HG03565 (cell line): ENCODE data around the gene TFG.
A peak's percentile ranks its signal among the peaks of the same experiment; 100 is the strongest.
"Not testable (repeated sequence)": the region's sequence is repeated elsewhere in the genome, so short reads cannot be mapped to it uniquely, and the experiment has no call there.

Experiments
- ATAC-seq: cut with Tn5 transposase; IDR thresholded peaks from one replicate; pipeline ENCODE4 v1.9.1; 2021; ENCODE audit warnings: mild to moderate bottlenecking, moderate library complexity; ENCODE audit not compliant: unreplicated experiment

The TFG gene

DNA sequence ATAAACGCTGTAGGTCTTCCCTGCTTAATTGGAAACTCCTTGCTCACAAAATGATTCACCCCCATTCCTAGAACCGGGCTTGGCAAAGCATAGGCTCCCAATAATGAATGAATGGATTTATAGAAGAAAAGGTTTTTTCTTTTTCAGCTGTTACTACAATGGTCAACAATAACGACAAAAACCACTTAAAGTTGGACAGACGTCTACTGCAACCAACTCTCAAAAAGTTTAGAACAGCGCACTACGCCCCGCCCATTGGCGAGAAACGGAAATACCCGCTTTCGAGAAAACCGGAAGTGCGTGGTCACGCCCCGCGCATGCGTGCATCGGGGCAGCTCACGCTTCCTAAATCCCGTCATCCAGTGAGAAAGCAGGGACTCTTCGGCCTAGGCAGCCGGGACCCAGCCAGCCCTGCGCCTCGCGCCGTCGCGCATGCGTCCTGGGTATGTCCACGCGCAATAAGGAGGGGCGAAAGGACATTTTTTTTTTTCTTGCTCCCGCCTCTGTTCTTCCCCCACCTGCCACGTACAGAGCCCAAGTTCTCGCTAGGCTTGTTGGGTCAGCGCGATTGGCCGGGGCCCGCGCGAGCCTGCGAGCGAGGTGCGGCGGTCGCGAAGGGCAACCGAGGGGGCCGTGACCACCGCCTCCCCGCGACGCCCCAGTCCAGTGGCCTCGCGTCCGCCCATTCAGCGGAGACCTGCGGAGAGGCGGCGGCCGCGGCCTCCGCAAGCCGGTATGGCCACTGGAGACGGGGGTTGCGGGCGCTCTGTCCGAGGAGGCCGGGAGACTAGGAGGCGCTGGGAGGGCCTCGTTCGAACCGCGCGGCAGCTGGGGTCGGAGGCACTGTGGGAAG is at the start of gene TFG:
Gene TFG (plus strand): TSS at position 506 of the 853 bp plus-strand sequence. CDS start 4,192 bp downstream, outside the sequence.
- ATAC-seq = peak; percentile 90

DNA sequence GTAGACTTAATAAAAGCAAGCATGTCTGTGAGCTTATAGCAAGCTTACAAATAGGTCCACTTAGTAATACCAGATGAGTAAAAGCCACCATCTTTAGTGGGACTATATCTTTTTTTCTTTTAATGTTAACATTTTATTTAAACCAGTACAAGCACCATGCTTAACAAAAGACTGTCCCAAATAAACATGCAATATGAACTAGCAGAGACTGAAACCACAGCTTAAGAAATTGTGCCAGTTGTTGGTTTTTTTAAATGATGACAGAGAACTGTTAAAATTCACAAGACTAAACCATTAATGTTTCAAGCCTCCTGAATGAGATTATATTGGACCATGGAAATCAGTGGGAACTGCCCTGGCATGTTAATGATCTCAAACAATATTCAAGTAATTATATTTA is 48.0 kb upstream of the TFG start:
- not testable (repeated sequence) for ATAC-seq

DNA sequence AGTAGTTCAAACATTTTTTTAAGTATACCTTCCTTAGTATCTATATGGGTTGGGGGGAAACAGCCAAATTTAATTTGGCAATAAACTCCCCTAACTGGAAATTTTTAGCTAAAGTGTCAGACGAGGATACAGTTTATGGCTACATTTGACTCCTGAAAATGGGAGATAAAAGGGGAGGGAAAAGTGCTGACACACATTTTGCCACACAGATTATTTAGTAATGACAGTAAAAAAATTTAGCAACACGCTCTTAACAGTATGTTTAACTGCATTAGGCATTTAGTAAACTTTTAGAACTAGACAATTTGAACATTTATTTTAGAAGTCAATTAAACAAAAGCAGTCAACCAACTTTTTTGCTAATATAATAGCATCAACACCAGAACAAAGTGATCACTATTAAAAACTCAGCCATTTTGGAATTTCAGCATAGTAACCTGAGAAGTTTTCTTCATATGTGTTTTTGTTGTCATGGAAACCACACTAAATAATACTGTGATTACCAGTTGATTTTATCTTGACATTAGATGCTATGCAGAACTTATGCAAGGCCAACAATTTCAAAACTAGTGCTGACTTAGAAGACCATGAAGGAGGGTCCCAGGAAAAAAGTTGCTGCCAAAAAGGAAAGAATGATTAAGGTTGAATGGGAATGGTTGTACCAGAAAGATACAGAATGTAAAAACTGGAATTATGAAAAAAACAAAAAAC is 47.0 kb upstream of the TFG start:
- ATAC-seq = no peak

DNA sequence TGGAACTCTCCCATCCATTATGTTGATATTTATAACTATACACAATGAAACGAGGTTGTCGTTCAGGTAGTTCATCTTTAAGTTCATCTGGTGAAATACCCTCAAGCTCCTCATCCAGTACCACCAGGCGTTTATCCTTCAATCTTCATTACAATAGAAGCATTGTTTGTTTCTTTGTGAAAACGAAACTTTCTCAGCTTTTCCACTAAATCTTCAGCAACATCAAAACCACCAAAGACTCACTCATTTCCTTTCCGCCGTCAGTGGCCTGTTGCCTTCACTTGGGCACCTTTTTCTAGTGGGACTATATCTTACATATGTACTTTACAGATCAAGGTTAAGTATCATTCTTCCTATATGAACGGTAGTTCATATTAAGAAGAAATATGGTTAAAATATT is 44.1 kb upstream of the TFG start:
- ATAC-seq = no peak

DNA sequence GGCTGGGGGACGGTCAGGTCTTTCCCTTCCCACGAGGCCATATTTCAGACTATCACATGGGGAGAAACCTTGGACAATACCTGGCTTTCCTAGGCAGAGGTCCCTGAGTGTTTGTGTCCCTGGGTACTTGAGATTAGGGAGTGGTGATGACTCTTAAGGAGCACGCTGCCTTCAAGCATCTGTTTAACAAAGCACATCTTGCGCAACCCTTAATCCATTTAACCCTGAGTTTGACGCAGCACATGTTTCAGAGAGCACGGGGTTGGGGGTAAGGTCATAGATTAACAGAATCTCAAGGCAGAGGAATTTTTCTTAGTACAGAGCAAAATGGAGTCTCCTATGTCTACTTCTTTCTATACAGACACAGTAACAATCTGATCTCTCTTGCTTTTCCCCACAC is 42.6 kb upstream of the TFG start:
- not testable (repeated sequence) for ATAC-seq

DNA sequence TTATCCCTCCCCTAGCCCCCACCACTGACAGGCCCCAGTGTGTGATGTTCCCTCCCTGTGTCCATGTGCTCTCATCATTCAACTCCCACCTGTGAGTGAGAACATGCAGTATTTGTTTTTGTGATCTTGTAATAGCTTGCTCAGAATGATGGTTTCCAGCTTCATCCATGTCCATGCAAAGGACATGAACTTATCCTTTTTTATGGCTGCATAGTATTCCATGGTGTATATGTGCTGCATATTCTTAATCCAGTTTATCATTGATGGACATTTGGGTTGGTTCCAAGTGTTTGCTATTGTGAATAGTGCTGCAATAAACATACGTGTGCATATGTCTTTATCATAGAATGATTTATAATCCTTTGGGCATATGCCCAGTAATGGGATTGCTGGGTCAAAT is 42.0 kb upstream of the TFG start:
- not testable (repeated sequence) for ATAC-seq

DNA sequence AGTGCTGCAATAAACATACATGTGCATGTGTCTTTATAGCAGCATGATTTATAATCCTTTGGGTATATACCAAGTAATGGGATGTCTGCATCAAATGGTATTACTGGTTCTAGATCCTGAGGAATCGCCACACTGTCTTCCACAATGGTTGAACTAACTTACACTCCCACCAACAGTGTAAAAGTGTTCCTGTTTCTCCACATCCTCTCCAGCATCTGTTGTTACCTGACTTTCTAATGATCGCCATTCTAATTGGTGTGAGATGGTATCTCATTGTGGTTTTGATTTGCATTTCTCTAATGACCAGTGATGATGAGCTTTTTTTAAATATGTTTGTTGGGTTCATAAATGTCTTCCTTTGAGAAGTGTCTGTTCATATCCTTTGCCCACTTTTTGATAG is 38.3 kb upstream of the TFG start:
- ATAC-seq = not testable (repeated sequence)

DNA sequence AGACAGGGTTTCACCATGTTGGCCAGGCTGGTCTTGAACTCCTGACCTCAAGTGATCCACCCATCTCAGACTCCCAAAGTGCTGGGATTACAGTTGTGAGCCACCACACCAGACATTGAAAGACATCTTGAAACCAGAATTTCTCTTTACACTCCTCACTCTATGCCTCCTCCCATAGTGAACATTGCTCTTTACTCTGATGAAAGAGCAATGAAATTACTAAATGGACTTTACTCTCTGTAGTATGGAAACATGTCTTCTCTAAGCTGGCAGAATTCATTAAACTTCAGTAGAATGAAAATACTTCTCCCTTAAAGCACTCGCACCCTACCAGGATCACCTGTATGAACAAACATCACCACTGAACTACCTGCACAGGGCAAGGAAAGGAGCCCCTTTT is 27.8 kb upstream of the TFG start:
- no peak for ATAC-seq

DNA sequence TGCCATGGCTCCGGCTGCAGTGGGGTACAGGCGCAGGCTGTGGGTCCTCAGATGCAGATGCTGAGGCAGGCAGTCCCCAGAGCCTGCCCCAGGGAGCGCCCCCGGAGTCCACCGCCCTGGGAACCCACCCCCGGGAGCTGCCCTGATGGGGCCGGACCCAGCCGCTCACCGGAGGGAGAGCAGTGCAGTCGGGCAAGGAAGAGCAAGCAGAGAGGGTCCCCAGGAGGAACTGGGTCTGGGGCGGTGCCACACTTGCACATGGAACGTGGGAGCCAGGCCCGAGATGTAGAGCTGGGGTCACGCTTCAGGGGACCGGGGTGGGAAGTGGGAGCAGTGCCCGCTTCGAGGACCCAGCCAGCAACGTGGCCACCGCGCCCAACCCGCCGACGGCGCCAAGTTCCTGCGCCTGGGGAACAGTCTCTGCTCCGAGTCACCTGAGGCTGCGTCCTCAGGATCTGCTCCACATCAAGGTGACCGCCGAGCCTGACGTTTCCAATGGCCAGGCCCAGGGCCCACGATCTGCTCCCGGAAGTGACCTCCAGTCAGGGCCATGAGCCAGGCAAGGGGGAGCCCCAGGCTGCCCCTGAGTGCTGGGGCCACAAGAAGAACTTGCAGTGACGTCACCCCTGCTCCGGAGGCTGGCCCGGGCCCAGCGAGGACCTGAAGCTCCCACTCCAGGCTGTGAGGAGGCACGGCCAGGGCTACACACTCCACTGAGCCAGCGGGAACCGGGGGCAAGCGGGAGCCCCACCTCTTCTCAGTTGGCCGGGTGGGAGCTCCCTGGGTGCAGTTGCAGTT is 27.0 kb upstream of the TFG start:
- ATAC-seq = no peak

DNA sequence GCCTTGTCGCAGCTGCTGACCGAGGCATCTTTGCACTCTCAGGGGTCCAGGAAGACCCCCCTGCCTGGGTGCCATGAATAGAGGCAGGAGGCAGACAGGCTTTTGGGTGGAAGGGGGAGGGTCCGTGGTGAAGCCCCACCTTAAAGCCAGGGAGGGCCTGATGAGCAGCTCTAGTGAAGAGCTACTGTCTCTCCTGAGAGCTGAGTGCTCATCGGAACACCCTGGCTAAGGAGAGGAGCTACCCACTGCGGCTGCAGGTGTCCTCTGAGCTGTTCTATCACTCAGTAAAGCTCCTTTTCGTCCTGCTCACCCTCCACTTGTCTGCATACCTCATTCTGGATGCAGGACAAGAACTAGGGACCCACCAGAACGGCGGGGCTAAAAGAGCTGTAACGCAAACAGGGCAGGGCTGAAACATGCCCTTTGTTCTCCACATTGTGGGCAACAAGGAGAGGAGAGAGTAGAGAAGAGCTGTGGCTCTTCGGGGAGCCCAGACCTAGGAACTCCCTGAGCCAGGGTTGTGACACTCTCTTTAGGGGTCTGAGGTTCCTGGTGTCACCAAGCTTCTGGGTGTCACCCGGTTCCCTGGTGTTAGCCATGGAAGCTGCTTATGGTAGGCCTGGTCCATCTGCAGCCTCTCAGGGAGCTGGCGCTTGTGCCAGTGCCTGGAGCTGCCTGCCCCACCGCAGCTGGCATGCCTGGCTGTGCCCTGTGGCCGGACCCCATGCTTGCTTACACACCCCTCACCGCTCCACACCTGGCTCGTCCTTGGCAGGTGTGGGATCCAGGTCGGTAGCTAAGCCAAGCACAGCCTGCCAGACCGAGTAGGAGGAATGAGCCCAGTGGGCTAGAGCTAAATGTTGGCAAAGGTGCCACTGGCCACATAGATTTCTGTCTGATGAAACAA is 26.2 kb upstream of the TFG start:
- ATAC-seq = no peak

DNA sequence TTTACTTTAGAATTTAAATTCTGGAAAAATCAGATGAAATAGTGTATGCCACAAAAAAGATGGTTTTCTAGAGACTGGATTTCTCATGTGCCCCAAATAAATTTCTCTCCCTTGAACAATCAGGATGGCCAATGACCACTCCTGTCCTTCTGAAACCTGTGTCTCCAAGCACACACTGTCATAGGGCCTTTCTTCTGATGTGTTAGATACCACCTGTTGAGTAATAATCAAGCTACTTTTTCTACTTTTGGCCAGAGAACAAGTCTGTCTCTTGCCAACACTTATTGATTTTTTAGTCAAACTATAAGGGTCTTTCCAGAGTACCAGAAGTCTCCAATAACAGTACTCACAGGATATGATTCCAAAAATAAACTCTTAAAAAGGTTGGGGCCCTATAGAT is 16.1 kb upstream of the TFG start:
- ATAC-seq = no peak

DNA sequence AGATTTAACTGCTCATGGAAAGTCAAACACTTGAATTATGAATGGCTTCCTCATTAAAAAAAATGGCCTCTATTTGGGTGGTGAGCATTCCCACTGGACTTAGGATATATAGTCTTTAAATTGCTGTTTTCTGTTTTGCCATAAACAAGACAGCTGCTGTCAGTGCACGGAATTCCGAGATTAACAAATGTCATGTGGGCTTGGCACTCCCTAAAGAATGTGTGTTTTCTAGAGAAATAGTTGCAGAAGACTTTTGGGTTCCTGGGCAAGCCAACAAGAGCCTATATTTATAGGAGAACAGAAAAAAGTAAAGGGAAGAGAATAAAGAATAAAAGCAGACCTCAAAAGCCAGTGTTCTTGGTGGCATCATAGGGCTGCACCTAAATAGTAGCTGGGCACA is 13.6 kb upstream of the TFG start:
- no peak for ATAC-seq

DNA sequence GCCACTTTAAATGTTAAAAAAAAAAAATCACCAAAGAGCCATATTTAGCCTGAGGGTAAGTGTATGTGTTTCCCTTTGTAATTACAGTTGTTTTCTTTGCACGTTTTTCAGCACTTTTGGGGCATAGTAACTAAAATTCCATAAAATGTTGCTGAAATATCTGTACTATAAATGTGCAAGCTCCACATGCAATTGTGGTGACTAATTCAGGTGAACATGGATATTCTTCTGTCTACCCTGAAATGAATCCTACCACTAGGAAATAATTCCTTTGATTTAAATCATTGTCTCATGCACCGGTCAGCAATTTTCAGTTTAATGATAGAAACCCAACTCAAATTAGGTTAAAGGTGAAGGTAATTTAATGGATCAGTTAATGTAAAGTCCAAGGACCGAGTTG is 13.1 kb upstream of the TFG start:
- no peak for ATAC-seq

DNA sequence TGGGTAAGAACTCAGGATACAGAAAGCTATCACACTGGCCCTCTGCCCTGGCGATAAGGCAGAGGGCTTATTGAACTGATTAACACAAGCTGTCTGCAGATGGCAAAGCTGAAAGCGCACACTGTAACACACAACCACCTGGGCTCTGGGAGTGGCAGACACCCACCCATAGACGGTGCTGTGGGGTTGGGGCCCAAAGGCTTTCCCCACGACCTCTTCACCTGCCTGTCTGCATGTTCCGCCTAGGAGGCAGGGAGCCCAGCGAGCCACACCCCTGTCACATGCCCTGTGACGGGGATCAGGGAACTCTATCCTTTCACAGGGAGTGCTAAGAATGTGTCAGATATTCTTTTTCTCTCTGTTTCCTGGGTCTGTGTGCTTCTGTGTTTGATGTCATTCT is 12.1 kb upstream of the TFG start:
- ATAC-seq = no peak

DNA sequence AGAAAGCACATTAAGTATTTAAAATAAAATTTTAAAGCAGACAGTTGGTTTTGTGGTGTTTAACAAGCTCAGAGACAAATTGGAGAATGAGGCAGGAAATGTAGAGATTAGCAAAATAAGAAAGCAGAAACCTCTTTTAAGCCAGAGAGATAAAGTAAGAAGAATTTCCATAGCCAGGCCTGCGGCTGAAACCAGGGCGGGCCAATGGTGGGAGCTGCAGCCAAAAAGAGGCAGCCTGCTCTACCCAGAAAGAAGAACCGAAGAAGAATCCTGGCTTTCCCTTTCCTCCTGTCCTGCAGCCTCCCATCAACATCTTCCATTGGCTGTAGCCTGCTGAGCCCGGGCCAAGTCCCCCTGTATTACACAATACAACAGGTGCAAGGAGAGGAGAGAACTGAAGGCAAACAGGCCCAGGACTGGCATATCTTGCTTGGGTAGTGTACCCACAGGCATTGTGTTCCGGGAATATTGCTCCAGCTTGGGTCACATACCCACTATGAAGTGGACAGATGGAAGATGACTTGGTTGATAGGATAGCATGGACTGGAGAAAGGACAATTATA is 11.5 kb upstream of the TFG start:
- ATAC-seq = no peak

DNA sequence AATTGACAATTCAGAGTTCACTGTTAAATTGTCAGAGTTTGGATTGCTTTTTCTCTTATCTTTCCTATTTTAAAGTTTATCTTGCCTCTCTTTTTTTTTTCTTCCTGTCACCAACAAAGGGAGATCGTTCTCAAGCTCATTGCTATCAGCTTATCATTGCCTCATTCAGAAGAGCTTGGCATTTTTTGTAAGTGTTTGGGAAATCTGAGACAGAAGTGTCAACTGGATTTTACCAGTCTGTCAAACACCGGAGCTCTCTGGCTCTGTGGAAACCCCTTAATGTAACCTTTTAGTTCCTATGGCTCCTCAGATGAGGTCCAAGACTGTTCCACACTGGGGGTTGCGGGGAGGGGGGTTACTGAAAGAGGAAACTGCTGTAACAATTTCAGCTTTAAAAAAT is 10.6 kb upstream of the TFG start:
- ATAC-seq = no peak

DNA sequence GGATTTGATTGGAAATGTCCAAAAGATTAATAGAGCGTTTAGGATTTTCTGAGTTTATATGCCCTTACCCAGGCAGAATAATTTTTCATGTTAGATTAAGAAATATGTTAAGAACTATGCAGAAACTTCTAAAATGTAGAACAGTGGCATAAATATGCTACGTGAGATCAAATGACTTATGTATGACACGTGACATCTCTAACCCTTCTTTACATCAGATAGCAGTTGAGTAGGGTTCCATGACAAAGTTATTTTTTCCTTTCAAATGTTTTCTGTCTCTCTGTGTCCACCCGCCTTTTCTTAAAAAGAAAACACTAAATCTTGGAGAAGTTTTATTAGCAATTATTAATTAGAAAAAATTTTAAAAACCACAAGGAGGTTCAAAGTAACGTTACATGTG is 8.6 kb upstream of the TFG start:
- no peak for ATAC-seq

DNA sequence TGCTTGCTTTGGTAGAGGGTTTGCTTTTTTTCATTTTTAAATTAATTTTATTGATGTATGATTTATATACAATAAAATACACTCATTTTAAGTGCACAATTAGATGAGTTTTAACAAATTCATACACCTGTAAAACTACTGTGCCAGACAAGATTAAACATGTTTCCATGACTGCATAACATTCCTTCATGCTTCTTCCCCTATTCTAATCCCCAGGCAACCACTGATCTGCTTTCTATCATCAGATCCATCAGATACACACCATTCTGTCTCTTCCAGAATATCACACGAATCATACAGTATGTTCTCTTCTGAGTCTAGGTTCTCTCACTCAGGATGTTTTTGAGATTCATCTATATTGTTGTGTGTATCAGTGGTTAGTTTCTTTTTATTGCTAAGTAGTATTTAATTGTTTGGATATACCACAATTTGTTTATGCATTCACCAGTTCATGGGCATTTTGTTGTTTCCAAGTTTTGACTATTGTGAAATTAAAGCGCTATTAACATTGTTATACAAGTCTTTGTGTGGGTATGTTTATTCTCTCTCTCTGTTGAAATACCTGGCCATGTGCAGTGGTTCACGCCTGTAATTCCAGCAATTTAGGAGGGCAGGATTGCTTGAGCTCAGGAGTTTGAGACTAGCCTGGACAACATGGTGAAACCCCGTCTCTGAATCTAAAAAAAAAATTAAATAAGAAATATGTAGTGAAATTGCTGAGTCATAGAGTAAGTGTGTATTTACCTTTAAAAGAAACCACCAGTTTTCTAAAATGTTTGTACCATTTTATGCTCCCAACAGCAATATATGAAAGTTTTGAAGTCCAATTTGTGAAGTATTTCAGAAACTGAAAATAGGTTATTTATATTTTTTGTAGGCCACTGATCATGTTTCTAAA is 7.0 kb upstream of the TFG start:
- no peak for ATAC-seq

DNA sequence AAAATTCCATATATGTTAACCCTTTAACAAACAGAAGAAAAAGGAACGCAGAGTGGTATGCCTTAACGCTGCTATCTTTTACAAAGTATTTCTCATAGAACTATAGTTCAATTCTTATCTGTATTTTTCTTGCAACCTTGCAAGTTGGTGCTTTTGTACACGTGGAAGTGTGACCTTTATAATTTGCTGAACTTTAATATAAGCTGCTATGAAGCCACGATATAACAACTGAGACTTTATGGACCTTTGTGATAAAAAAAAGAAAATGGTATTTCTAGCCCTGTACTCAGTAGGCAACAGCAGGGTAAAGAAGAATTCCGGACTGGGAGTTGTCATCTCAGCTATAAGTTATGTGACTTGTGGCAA is 6.3 kb upstream of the TFG start:
- no peak for ATAC-seq
